Esophagus muscularis mucosa (tissue), 4 donors: Measurements from ENCODE around the gene PRPF18. TPM values are rescaled to one million over a fixed set of nuclear protein-coding genes. Genes with fewer than 3 reads are reported as not detected.
A peak's percentile ranks its signal among the peaks of the same experiment; 100 is the strongest.

Experiments
- DNase-seq: peaks from one replicate; pipeline ENCODE4 v3.0.0-alpha.2; 2017; ENCODE audit errors: extremely low spot score
- H3K27ac ChIP-seq, 4 donors: fragments of 200-600 bp; sonication (generic); replicated peaks in 1 of 4; 1 replicate in 3 of 4; 2 replicates in 1 of 4; pipeline ENCODE4 v1.5.1; 2016 to 2019; ENCODE audit warnings: mild to moderate bottlenecking in 1 of 4
- H3K27me3 ChIP-seq, 4 donors: fragments of 200-600 bp; sonication (generic); one replicate each; pipeline versions ENCODE4 v1.5.1 to v1.6.0; 2016 to 2019
- H3K36me3 ChIP-seq, 4 donors: fragments of 200-600 bp; sonication (generic); one replicate each; pipeline ENCODE4 v1.5.1; 2016 to 2019
- H3K4me1 ChIP-seq, 4 donors: fragments of 200-600 bp; sonication (generic); one replicate each; pipeline ENCODE4 v1.5.1; 2016 to 2019
- H3K4me3 ChIP-seq, 4 donors: fragments of 200-600 bp; sonication (generic); 1 replicate in 2 of 4; 2 replicates in 2 of 4; pipeline ENCODE4 v1.5.1; 2016 to 2019; ENCODE audit warnings: mild to moderate bottlenecking in 4 of 4, moderate library complexity in 1 of 4
- H3K9me3 ChIP-seq, 4 donors: fragments of 200-600 bp; sonication (generic); 1 replicate in 3 of 4; 2 replicates in 1 of 4; pipeline ENCODE4 v1.5.1; 2016 to 2019
- EP300 ChIP-seq: sonication (generic); formaldehyde crosslinking; IDR thresholded peaks from one replicate; pipeline ENCODE4 v1.6.1; 2017; ENCODE audit warnings: antibody characterized with exemption
- POLR2A ChIP-seq: fragments of 450-650 bp; IDR thresholded peaks from one replicate; pipeline ENCODE4 v1.6.1; 2017; ENCODE audit warnings: antibody characterized with exemption, moderate library complexity, mild to moderate bottlenecking, low read depth
- POLR2AphosphoS5 ChIP-seq, 2 donors: sonication (generic); formaldehyde crosslinking; IDR thresholded peaks; one replicate each; pipeline ENCODE4 v1.6.1; 2017; ENCODE audit warnings: antibody characterized with exemption in 2 of 2
- WGBS: methylation state at CpG from one replicate; pipeline ENCODE4 v1.1.5; 2018; 5-methylcytosine and 5-hydroxymethylcytosine counted together
- intact Hi-C: fragments of 100-400 bp; cut with DNase I; formaldehyde crosslinking; loops from one replicate; pipeline ENCODE4 v1.15.1; 2023
- total RNA-seq, 4 donors: library from RNA; depleted of rRNA; stranded (reverse); fragments of >200 nt; gene quantifications; one replicate each; pipeline versions ENCODE4 v1.1.0 to v1.2.1, GENCODE V29; 2016
- TF ChIP-seq, protein P1 (sequence below), 3 experiments: fragments of 200-600 bp in 2 of 3; fragments of 450-650 bp in 1 of 3; sonication (generic) in 2 of 3; IDR thresholded peaks; one replicate each; pipeline ENCODE4 v1.5.1; 2017 to 2019; ENCODE audit warnings: antibody characterized with exemption in 3 of 3, mild to moderate bottlenecking in 2 of 3, moderate library complexity in 1 of 3

Gene PRPF18
- total RNA-seq, 4 donors from 2014 or later: 16.2 to 27.8 (median 25.6) TPM

DNA sequence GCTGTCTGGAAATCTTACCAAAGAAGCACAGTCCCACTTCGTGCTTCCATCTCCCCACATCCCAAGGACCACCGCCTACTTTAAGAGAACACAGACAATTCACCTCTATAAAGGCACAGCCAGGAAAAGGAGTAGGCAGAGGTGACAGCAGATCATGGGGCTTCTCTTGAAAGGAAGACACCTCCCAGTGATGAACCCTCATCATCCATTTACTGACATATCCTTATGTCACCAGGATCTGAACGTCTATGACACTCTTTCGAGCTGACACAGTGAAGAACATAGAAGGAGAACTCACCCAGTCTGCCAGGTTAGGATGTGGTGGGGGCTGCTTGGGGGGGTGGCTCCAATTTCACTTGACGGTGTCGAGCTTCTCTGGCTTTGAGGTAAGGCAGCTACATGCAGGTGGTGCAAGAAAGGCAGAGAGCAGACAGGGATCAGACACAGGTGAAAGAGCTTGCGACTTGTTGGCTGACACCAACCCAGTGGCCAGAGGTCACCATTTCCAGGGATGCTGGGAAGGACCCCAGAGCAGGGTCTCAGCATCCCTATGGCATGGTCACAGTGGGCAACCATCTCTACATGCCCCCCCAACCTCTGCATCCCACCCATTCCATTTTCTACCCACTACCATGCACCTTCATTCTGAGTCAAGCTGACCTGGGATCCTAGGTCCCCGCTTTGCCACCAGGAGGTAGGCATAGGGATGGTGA, 67.5 kb downstream of the PRPF18 start:
- Histone ChIP-seq H3K4me1 (peaks cover 4 to 23% (median 12%) of the 10 kb centered on the region in 4 donors), H3K27me3 (no peaks in the 10 kb centered on the region), H3K9me3 (no peaks in the 10 kb centered on the region), H3K36me3 (peaks cover 33 to 97% (median 82%) of the 10 kb centered on the region in 4 donors), H3K4me3 (no peak overlapping the region), H3K27ac (no peak overlapping the region)
- WGBS: 96% methylated on average over 7 of the region's 8 CpGs
- intact Hi-C loops: no loop called here
- TF ChIP-seq POLR2A: no peak
- no peak for TF ChIP-seq EP300
- no peak for TF ChIP-seq POLR2AphosphoS5 (IDR thresholded peaks at IDR 0.05)
- TF ChIP-seq, protein P1, sequence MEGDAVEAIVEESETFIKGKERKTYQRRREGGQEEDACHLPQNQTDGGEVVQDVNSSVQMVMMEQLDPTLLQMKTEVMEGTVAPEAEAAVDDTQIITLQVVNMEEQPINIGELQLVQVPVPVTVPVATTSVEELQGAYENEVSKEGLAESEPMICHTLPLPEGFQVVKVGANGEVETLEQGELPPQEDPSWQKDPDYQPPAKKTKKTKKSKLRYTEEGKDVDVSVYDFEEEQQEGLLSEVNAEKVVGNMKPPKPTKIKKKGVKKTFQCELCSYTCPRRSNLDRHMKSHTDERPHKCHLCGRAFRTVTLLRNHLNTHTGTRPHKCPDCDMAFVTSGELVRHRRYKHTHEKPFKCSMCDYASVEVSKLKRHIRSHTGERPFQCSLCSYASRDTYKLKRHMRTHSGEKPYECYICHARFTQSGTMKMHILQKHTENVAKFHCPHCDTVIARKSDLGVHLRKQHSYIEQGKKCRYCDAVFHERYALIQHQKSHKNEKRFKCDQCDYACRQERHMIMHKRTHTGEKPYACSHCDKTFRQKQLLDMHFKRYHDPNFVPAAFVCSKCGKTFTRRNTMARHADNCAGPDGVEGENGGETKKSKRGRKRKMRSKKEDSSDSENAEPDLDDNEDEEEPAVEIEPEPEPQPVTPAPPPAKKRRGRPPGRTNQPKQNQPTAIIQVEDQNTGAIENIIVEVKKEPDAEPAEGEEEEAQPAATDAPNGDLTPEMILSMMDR (IDR thresholded peaks at IDR 0.05): no peak
- DNase-seq: no peak

DNA sequence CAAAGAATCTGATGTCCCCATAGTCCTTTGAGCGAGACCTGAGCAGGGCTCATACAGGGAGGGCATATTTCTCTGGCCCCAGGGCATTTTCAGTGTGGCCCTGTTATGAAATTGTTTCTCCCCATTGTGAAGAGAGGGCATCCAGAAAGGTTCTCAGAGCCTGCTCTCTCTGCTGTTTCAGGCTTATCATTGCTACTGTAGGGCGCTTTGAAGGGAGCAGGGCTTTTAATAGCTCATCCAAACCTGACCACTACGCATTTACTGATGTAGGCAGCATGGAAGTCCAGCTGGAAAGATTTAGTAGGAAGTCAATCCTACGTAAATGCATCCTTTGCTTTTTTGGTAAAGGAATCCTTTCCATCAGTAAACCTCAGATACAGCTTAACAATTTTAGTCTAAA, 68.1 kb downstream of the PRPF18 start:
- 97% methylated on average over 3 of the region's 4 CpGs for WGBS
- Histone ChIP-seq H3K27me3 (no peaks in the 10 kb centered on the region), H3K27ac (no peak overlapping the region), H3K9me3 (no peaks in the 10 kb centered on the region), H3K36me3 (peaks cover 33 to 96% (median 76%) of the 10 kb centered on the region in 4 donors), H3K4me3 (no peak overlapping the region), H3K4me1 (peaks cover 10 to 29% (median 17%) of the 10 kb centered on the region in 4 donors)
- no peak for DNase-seq
- intact Hi-C loops: no loop called here
- TF ChIP-seq POLR2AphosphoS5 (IDR thresholded peaks at IDR 0.05): no peak
- TF ChIP-seq EP300: no peak
- TF ChIP-seq, protein P1 (IDR thresholded peaks at IDR 0.05): no peak
- TF ChIP-seq POLR2A: no peak

DNA sequence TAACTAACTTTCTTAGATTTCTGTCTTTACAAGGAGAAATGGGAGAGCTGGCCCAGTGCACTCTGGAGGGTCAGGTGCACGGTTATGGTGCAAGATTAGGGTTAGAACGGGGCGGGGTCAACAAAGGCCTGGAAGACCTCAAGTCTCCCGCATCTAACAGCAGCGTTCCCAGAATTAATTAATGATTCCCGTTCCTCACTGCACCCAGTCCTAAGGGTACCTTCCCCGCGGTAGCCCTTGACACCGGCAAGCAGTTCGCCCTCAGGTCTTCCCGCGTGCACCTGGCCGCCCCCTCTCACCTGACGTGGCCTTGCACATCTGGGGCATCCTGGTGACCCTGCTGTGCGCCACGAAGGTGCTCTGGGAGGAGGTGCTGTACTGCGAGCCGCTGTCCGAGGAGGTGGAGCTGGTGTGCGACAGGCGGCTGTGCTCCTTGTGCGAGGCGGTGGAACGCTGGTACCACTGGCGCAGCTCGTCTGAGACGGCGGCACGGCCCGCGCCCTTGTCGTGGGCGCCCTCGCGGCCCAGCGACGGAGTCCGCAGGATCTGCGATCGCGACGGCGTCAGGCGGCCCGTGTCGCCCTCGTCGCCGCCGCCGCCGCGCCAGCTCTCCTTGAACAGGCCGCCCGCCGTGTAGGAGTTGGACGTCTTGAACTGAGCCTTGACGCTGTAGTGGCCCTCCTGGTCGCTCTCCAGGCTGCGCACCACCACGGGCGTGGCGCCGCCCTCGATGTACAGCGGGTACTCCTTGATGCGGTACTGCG, 69.8 kb downstream of the PRPF18 start:
- WGBS: 90% methylated on average over 48 of the region's 68 CpGs
- no peak for DNase-seq
- TF ChIP-seq POLR2AphosphoS5 (IDR thresholded peaks at IDR 0.05) (no peak), POLR2A (no peak)
- H3K4me1 ChIP-seq: peaks cover 16 to 46% (median 32%) of the 10 kb centered on the region in 4 donors
- H3K27ac ChIP-seq: no peak overlapping the region
- no peak overlapping the region for H3K4me3 ChIP-seq
- H3K36me3 ChIP-seq: peaks cover 18 to 95% (median 61%) of the 10 kb centered on the region in 4 donors
- H3K9me3 ChIP-seq: no peaks in the 10 kb centered on the region
- intact Hi-C loops: no loop called here
- no peaks in the 10 kb centered on the region for H3K27me3 ChIP-seq

DNA sequence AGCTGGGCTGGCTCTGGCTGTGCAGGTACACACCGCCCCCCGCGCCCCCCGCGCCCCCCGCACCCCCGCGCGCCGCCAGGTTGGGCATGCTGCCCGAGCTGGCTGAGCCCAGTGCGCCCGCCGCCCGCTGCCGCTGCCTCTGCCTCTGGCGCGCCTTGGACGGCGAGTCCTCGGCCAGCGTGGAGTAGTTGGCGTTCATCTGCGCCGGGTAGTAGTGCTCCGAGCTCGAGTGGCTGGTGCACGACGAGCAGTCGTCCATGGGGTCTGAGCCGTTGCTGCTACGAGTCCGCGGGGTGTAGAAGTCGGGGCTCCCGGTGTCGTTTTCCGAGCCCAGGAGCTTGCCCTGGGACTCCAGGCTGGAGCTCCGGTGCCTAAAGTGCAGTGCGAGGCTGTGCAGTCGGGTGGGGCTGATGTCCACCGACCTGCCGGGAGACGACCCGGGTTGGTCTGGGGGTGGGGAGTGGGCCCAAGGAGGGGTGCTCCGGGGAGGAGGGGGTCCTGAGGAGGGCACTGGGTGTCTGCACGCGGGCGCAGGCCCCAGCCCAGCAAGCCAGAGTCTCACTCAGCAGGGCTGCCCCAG, 70.4 kb downstream of the PRPF18 start:
- Histone ChIP-seq H3K4me3 (no peak overlapping the region), H3K27ac (no peak overlapping the region), H3K9me3 (no peaks in the 10 kb centered on the region), H3K36me3 (peaks cover 18 to 95% (median 57%) of the 10 kb centered on the region in 4 donors), H3K27me3 (no peaks in the 10 kb centered on the region), H3K4me1 (peaks cover 16 to 46% (median 32%) of the 10 kb centered on the region in 4 donors)
- no peak for DNase-seq
- TF ChIP-seq EP300: no peak
- TF ChIP-seq, protein P1 (IDR thresholded peaks at IDR 0.05): no peak
- TF ChIP-seq POLR2A: no peak
- TF ChIP-seq POLR2AphosphoS5 (IDR thresholded peaks at IDR 0.05): no peak
- intact Hi-C loops: no loop called here
- 96% methylated on average over 30 of the region's 49 CpGs for WGBS

DNA sequence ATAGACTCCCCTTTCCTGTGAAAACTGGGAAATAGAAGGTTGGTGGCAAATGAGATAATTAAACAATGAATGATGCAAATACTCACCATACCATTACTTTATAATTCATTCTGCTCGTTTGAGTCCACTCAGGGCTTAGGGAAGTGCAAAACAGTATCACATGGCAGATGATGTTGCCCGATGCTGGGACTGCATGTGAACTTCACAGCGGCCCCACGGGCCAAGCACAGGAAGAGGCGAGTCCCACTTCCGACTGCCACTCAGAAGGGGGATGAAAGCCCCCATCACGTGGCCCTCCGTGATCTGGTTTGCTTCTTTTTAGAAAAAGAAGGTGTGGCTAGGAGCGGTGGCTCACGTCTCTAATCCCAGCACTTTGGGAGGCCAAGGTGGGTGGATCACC, 71.5 kb downstream of the PRPF18 start:
- Histone ChIP-seq H3K27ac (peak overlapping the region; percentile 69 to 83 (median 76)), H3K4me1 (peaks cover 16 to 36% (median 33%) of the 10 kb centered on the region in 4 donors), H3K27me3 (no peaks in the 10 kb centered on the region), H3K36me3 (peaks cover 16 to 95% (median 52%) of the 10 kb centered on the region in 4 donors), H3K9me3 (no peaks in the 10 kb centered on the region), H3K4me3 (no peak overlapping the region)
- TF ChIP-seq, protein P1 (IDR thresholded peaks at IDR 0.05): no peak
- TF ChIP-seq POLR2A: no peak
- TF ChIP-seq POLR2AphosphoS5 (IDR thresholded peaks at IDR 0.05): no peak
- no peak for TF ChIP-seq EP300
- 61% methylated on average over 7 of the region's 10 CpGs for whole genome bisulfite sequencing
- intact Hi-C loops: loop anchor here (2.0 kb wide), 1 partner anchor 45 kb away; no protein-coding TSS in a partner anchor
- no peak for DNase-seq
